Left hindlimb (tissue), 1 donor: ENCODE results near the gene MTHFD1.

Source experiments
- DNase-seq: peaks from one replicate; pipeline ENCODE4 v3.0.0-alpha.2; 2018

The MTHFD1 gene

GRCh38 chr14:64501411-64502171, 113.4 kb downstream of the MTHFD1 start:
- DNase-seq = peak; percentile 33

- peak; percentile 34 for DNase-seq
Measured at GRCh38 chr14:64502456-64502855, 114.3 kb downstream of the MTHFD1 start.

- peak; percentile 33 for DNase-seq
Measured at GRCh38 chr14:64502887-64503433, 114.8 kb downstream of the MTHFD1 start.

- peak; percentile 97 for DNase-seq
Measured at GRCh38 chr14:64503434-64504309, 115.5 kb downstream of the MTHFD1 start, which contains the start of gene ZBTB25. ZBTB25 (minus strand) TSS chr14:64503838; CDS start chr14:64490533, 13,305 bp downstream.

GRCh38 chr14:64504310-64504896, 116.2 kb downstream of the MTHFD1 start, which contains the start of gene ZBTB1:
ZBTB1 (plus strand) TSS chr14:64504770; CDS start chr14:64521505, 16,735 bp downstream.
- DNase-seq = peak; percentile 93

GRCh38 chr14:64504897-64505794, 117.0 kb downstream of the MTHFD1 start:
- peak; percentile 94 for DNase-seq

GRCh38 chr14:64506721-64507120, 118.6 kb downstream of the MTHFD1 start:
- no peak for DNase-seq

GRCh38 chr14:64507376-64508156, 119.4 kb downstream of the MTHFD1 start:
- DNase-seq = no peak

- DNase-seq = no peak
Measured at GRCh38 chr14:64508215-64508776, 120.1 kb downstream of the MTHFD1 start.

GRCh38 chr14:64509036-64509435, 120.9 kb downstream of the MTHFD1 start:
- DNase-seq = no peak
